Camera-type eye (tissue), 1 donor: ENCODE data around the gene SELENOF. TPM values are rescaled to one million over a fixed set of nuclear protein-coding genes. Genes with fewer than 3 reads are reported as not detected.

Experiments used
- total RNA-seq: library from RNA; depleted of rRNA; stranded (reverse); fragments of >200 nt; gene quantifications from one replicate; pipeline ENCODE4 v1.2.3, GENCODE V29; 2014

Gene SELENOF
- 177 TPM for total RNA-seq

GRCh38 chr1:86913896-86914600, at the start of gene SELENOF:
Gene SELENOF, minus strand, starts transcription at chr1:86914126. Its CDS starts 15 bp downstream, at chr1:86914111.

GRCh38 chr1:86914601-86914997, 673 bp upstream of the SELENOF start, which contains the start of gene HS2ST1:
Gene HS2ST1, plus strand, starts transcription at chr1:86914635.

Other genes starting within 250 kb of the SELENOF start
- 97.4 TPM for gene SH3GLB1, start 209.6 kb downstream of the SELENOF start, total RNA-seq
- 39.0 TPM for gene HS2ST1, start 509 bp upstream of the SELENOF start, total RNA-seq